ENCODE measurements around the gene SPOUT1.
A peak's percentile ranks its signal among the peaks of the same experiment; 100 is the strongest.
"Not testable (repeated sequence)": the region's sequence is repeated elsewhere in the genome, so short reads cannot be mapped to it uniquely, and the experiment has no call there.

The SPOUT1 gene

GRCh38 chr9:128782669-128783068 lies 46.9 kb downstream of the SPOUT1 start:
- H3K27ac ChIP-seq, result no peak overlapping the region
- TF ChIP-seq CTCF (conservative IDR thresholded peaks at IDR 0.05) (no peak), ZFX (IDR thresholded peaks at IDR 0.05) (no peak)

- no peak for TF ChIP-seq ZFX (IDR thresholded peaks at IDR 0.05)
- TF ChIP-seq CTCF (conservative IDR thresholded peaks at IDR 0.05), result no peak
- no peak overlapping the region for H3K27ac ChIP-seq
Measured at GRCh38 chr9:128781187-128782070, 48.2 kb downstream of the SPOUT1 start.

GRCh38 chr9:128780093-128780492 lies 49.5 kb downstream of the SPOUT1 start:
- H3K27ac ChIP-seq, result not testable (repeated sequence)

GRCh38 chr9:128774804-128775203 lies 54.8 kb downstream of the SPOUT1 start:
- TF ChIP-seq ZFX (IDR thresholded peaks at IDR 0.05) (no peak), CTCF (conservative IDR thresholded peaks at IDR 0.05) (no peak)
- no peak overlapping the region for H3K27ac ChIP-seq

- no peak overlapping the region; the same call in 1 of the 2 replicates for H3K27ac ChIP-seq
- TF ChIP-seq ZFX (IDR thresholded peaks at IDR 0.05) (no peak), CTCF (conservative IDR thresholded peaks at IDR 0.05) (no peak)
Measured at GRCh38 chr9:128773049-128773448, 56.5 kb downstream of the SPOUT1 start.

- no peak for TF ChIP-seq CTCF (conservative IDR thresholded peaks at IDR 0.05)
- TF ChIP-seq ZFX (IDR thresholded peaks at IDR 0.05), result 0 out of 2 replicates have a peak, but pooled peaks have one; percentile 40
- peak within 1 kb of the TSS; percentile 73 for H3K27ac ChIP-seq
Measured at GRCh38 chr9:128771745-128772519, 57.7 kb downstream of the SPOUT1 start, which contains the start of gene ZER1. ZER1 (minus strand) TSS chr9:128771927; CDS start chr9:128755565, 16,362 bp downstream.

- H3K27ac ChIP-seq, result peak overlapping the region; percentile 73
- TF ChIP-seq ZFX (IDR thresholded peaks at IDR 0.05), result no peak
Measured at GRCh38 chr9:128771094-128771721, 58.4 kb downstream of the SPOUT1 start.
